ENCODE data around the gene ZSCAN10.

- no peak for TF ChIP-seq EZH2phosphoT487 (IDR thresholded peaks at IDR 0.05; ENCODE audit: low read length)
- TF ChIP-seq, protein P1, sequence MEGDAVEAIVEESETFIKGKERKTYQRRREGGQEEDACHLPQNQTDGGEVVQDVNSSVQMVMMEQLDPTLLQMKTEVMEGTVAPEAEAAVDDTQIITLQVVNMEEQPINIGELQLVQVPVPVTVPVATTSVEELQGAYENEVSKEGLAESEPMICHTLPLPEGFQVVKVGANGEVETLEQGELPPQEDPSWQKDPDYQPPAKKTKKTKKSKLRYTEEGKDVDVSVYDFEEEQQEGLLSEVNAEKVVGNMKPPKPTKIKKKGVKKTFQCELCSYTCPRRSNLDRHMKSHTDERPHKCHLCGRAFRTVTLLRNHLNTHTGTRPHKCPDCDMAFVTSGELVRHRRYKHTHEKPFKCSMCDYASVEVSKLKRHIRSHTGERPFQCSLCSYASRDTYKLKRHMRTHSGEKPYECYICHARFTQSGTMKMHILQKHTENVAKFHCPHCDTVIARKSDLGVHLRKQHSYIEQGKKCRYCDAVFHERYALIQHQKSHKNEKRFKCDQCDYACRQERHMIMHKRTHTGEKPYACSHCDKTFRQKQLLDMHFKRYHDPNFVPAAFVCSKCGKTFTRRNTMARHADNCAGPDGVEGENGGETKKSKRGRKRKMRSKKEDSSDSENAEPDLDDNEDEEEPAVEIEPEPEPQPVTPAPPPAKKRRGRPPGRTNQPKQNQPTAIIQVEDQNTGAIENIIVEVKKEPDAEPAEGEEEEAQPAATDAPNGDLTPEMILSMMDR (IDR thresholded peaks at IDR 0.05; ENCODE audit: low read length): no peak
Observed at GRCh38 chr16:3047387-3047720, 51.7 kb downstream of the ZSCAN10 start.

Measured in MM.1S (cell line).